Endothelial cell (in vitro differentiated cells): ENCODE results near the gene KNDC1. TPM values are rescaled to one million over a fixed set of nuclear protein-coding genes. Genes with fewer than 3 reads are reported as not detected.

Experiments
- DNase-seq: peaks from one replicate; pipeline ENCODE4 v3.0.0; 2021; ENCODE audit warnings: low spot score
- H3K27ac Mint-ChIP-seq: one replicate; pipeline ENCODE4 v1.8.0; 2021; ENCODE audit warnings: mixed read lengths, inconsistent platforms; ENCODE audit not compliant: unreplicated experiment
- H3K27me3 Mint-ChIP-seq: one replicate; pipeline ENCODE4 v1.8.0; 2021; ENCODE audit warnings: mild to moderate bottlenecking, moderate library complexity, mixed read lengths, inconsistent platforms; ENCODE audit not compliant: unreplicated experiment
- H3K36me3 Mint-ChIP-seq: one replicate; pipeline ENCODE4 v1.8.0; 2021; ENCODE audit warnings: mild to moderate bottlenecking, low read depth, mixed read lengths, inconsistent platforms; ENCODE audit not compliant: unreplicated experiment
- H3K4me1 Mint-ChIP-seq: one replicate; pipeline ENCODE4 v1.8.0; 2021; ENCODE audit warnings: mild to moderate bottlenecking, mixed read lengths, inconsistent platforms; ENCODE audit not compliant: unreplicated experiment
- H3K4me3 Mint-ChIP-seq: one replicate; pipeline ENCODE4 v1.8.0; 2021; ENCODE audit warnings: mild to moderate bottlenecking, mixed read lengths, inconsistent platforms; ENCODE audit not compliant: unreplicated experiment
- H3K9me3 Mint-ChIP-seq: one replicate; pipeline ENCODE4 v1.8.0; 2021; ENCODE audit warnings: mixed read lengths, inconsistent platforms; ENCODE audit not compliant: unreplicated experiment
- total RNA-seq: library from RNA; stranded (reverse); fragmentation: NEBNext Ultra II Directional; extraction: Animal tissue kit (Norgen Biotek cat#: 25700); gene quantifications from one replicate; pipeline ENCODE4 v1.2.1, GENCODE V29; 2021; ENCODE audit not compliant: unreplicated experiment
- TF ChIP-seq, protein P1 (sequence below): fragments of 200-600 bp; sonication (generic); IDR thresholded peaks from one replicate; pipeline ENCODE4 v1.5.0; 2021; ENCODE audit warnings: antibody characterized with exemption; ENCODE audit not compliant: unreplicated experiment

KNDC1 gene
- total RNA-seq, 1 donor from 2014 or later, result 1.3 TPM

GRCh38 chr10:133245439-133246235 lies 85.6 kb downstream of the KNDC1 start:
- peaks cover 19% of the 10 kb centered on the region for H3K27me3 Mint-ChIP-seq
- DNase-seq, result no peak
- no peak overlapping the region for H3K27ac Mint-ChIP-seq
- H3K36me3 Mint-ChIP-seq, result no peaks in the 10 kb centered on the region
- no peaks in the 10 kb centered on the region for H3K9me3 Mint-ChIP-seq
- no peak overlapping the region for H3K4me3 Mint-ChIP-seq
- TF ChIP-seq, protein P1, sequence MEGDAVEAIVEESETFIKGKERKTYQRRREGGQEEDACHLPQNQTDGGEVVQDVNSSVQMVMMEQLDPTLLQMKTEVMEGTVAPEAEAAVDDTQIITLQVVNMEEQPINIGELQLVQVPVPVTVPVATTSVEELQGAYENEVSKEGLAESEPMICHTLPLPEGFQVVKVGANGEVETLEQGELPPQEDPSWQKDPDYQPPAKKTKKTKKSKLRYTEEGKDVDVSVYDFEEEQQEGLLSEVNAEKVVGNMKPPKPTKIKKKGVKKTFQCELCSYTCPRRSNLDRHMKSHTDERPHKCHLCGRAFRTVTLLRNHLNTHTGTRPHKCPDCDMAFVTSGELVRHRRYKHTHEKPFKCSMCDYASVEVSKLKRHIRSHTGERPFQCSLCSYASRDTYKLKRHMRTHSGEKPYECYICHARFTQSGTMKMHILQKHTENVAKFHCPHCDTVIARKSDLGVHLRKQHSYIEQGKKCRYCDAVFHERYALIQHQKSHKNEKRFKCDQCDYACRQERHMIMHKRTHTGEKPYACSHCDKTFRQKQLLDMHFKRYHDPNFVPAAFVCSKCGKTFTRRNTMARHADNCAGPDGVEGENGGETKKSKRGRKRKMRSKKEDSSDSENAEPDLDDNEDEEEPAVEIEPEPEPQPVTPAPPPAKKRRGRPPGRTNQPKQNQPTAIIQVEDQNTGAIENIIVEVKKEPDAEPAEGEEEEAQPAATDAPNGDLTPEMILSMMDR, result no peak
- no peaks in the 10 kb centered on the region for H3K4me1 Mint-ChIP-seq

DNA sequence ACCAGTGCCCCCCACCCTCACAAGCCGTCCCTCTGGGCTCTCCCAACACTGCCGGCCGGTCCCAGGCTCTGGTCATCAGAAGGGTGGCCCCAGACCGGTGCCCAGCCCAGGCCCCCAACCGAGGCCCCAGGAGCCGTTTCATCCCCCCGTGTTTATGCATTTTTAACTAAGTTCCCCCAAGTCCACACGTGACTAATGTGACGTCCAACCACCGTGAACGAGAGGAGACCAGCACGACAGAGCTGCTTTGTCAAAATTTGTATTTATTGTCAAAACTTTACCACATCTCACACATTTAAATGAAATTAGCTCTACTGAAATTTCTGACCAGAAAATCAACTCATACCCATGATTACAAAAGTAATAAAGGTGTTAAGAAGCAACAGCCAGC lies 86.2 kb downstream of the KNDC1 start:
- TF ChIP-seq, protein P1, result no peak
- Mint-ChIP-seq H3K4me3 (no peak overlapping the region), H3K9me3 (no peaks in the 10 kb centered on the region), H3K27ac (no peak overlapping the region), H3K36me3 (no peaks in the 10 kb centered on the region), H3K27me3 (peaks cover 18% of the 10 kb centered on the region), H3K4me1 (no peaks in the 10 kb centered on the region)
- DNase-seq, result no peak

DNA sequence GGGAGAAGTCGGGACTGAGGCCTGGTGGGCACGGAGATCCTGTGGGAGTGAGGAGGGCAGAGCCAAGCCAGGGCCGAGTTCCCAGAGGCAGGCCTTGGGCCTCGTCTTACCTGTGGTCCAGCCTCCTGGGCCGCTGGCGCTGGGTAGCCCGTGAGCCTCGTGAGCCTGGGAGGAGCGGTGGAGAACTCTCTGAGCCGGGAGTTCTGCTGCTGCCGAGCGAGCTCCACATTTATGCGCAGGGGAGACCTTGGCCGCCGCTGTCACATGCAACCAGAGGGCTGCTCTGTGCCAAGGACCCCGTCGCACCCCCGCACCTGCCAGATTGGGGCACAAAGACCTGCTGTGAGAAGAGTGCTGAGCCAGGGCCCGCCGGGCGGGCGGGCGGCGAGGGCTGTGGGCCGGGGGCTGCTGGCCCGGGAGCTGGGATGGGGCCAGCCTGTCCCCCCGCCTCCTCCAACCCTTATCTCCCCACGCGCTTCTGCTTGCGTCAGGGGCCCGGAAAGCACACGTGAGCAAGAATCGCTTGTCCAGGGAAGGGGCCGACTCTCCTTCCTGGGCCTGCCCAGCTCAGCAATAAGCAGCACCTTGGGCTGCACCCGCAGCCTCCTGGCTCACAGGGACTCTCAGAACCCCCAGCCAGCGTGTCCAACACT lies 87.8 kb downstream of the KNDC1 start:
- TF ChIP-seq, protein P1, result no peak
- DNase-seq, result no peak
- Mint-ChIP-seq H3K4me3 (no peak overlapping the region), H3K4me1 (no peaks in the 10 kb centered on the region), H3K36me3 (no peaks in the 10 kb centered on the region), H3K9me3 (no peaks in the 10 kb centered on the region), H3K27ac (no peak overlapping the region), H3K27me3 (peaks cover 19% of the 10 kb centered on the region)

- no peaks in the 10 kb centered on the region for H3K9me3 Mint-ChIP-seq
- no peaks in the 10 kb centered on the region for H3K4me1 Mint-ChIP-seq
- peaks cover 17% of the 10 kb centered on the region for H3K27me3 Mint-ChIP-seq
- TF ChIP-seq, protein P1, result no peak
- H3K4me3 Mint-ChIP-seq, result no peak overlapping the region
- no peaks in the 10 kb centered on the region for H3K36me3 Mint-ChIP-seq
- DNase-seq, result no peak
- H3K27ac Mint-ChIP-seq, result no peak overlapping the region
These were observed 88.3 kb downstream of the KNDC1 start for GRCh38 chr10:133248334-133248715.
